Panc1 (cell line): Measurements from ENCODE around the gene GALNT15. TPM values are rescaled to one million over a fixed set of nuclear protein-coding genes. Genes with fewer than 3 reads are reported as not detected.

Source experiments
- ATAC-seq: fragments of 200-7000 bp; cut with Tn5 transposase; 2 replicates; pipeline ENCODE4 v1.9.1; 2020; ENCODE audit warnings: mild to moderate bottlenecking, moderate library complexity
- BruUV-seq: library from RNA; stranded (reverse); fragments of 400-500 nt; replicated peaks from 2 replicates; lab custom pipeline; 2021; lab: Mats Ljungman, UMichigan
- CTCF ChIA-PET: fragments of 300-600 bp; sonication (Branson Sonifier 250); formaldehyde crosslinking; loops from one replicate; lab custom pipeline; 2022; ENCODE audit warnings: antibody characterized with exemption; lab: Charles Lee
- POLR2A ChIA-PET: fragments of 300-600 bp; sonication (Branson Sonifier 250); formaldehyde crosslinking; loops from one replicate; lab custom pipeline; 2022; ENCODE audit warnings: antibody characterized with exemption; lab: Charles Lee
- DNase-seq: peaks from one replicate; pipeline ENCODE4 v3.0.0-alpha.2; 2010; ENCODE audit warnings: low read depth, low spot score
- H3K27ac ChIP-seq: 2 replicates; pipeline ENCODE4 v1.5.1; 2011; ENCODE audit warnings: mild to moderate bottlenecking, low read length, inconsistent platforms
- H3K27me3 ChIP-seq: fragments of 200-500 bp; sonication (Bioruptor generic); 2 replicates; pipeline ENCODE4 v1.6.0; 2014; ENCODE audit warnings: low read length, inconsistent platforms; ENCODE audit not compliant: control insufficient read depth, insufficient read depth
- H3K36me3 ChIP-seq: fragments of 200-500 bp; sonication (Bioruptor generic); 2 replicates; pipeline ENCODE4 v1.5.1; 2014; ENCODE audit warnings: inconsistent platforms, mild to moderate bottlenecking, low read length, moderate library complexity; ENCODE audit not compliant: control insufficient read depth, insufficient read depth
- H3K4me1 ChIP-seq: 2 replicates; pipeline ENCODE4 v1.5.1; 2011; ENCODE audit warnings: inconsistent platforms, mild to moderate bottlenecking, low read length, moderate library complexity; ENCODE audit not compliant: control insufficient read depth, insufficient read depth
- H3K4me3 ChIP-seq, 2 experiments: 2 replicates each; pipeline ENCODE4 v1.5.1; 2011 to 2012; ENCODE audit warnings: low read depth in 2 of 2, low read length in 2 of 2, mild to moderate bottlenecking in 2 of 2, inconsistent platforms in 1 of 2, moderate library complexity in 1 of 2
- H3K9me3 ChIP-seq: fragments of 200-500 bp; sonication (Bioruptor generic); 2 replicates; pipeline ENCODE4 v1.5.1; 2014; ENCODE audit warnings: low read depth, mild to moderate bottlenecking, inconsistent platforms, low read length, moderate library complexity; ENCODE audit not compliant: control insufficient read depth, insufficient read depth
- CTCF ChIP-seq: fragments of 450-650 bp; IDR thresholded peaks from 2 replicates; pipeline ENCODE4 v1.5.1; 2017; ENCODE audit warnings: mild to moderate bottlenecking
- POLR2AphosphoS5 ChIP-seq: IDR thresholded peaks from 2 replicates; pipeline ENCODE4 v1.6.1; 2012; ENCODE audit warnings: mild to moderate bottlenecking, low read depth, low read length, moderate library complexity
- REST ChIP-seq, 2 experiments: IDR thresholded peaks; 2 replicates each; pipeline ENCODE4 v1.6.1; 2011 to 2012; ENCODE audit warnings: low read depth in 2 of 2, control low read depth in 1 of 2, low read length in 1 of 2, mild to moderate bottlenecking in 1 of 2, moderate library complexity in 1 of 2; ENCODE audit not compliant: insufficient read depth in 1 of 2
- SIN3A ChIP-seq: IDR thresholded peaks from 2 replicates; pipeline ENCODE4 v1.6.1; 2012; ENCODE audit warnings: low read depth, mild to moderate bottlenecking, low read length, moderate library complexity, borderline replicate concordance; ENCODE audit not compliant: insufficient read depth
- TCF7L2 ChIP-seq: IDR thresholded peaks from 2 replicates; pipeline ENCODE4 v1.6.1; 2011; ENCODE audit warnings: mild to moderate bottlenecking, low read depth, low read length, inconsistent platforms
- in situ Hi-C: cut with HindIII; loops from 2 replicates; pipeline ENCODE4 v1.10.0; 2016; ENCODE audit warnings: low sequenced_read_pairs, low pct_unique_long_range_greater_than_20kb
- intact Hi-C: fragments of 100-400 bp; cut with micrococcal nuclease; formaldehyde crosslinking; loops from one replicate; pipeline ENCODE4 v1.10.0; 2022; ENCODE audit not compliant: unreplicated experiment
- total RNA-seq: library from RNA; stranded (reverse); gene quantifications from one replicate; pipeline ENCODE4 v1.2.1, GENCODE V29; 2021; ENCODE audit not compliant: unreplicated experiment

GALNT15 gene
- total RNA-seq, 1 experiment from 2014 or later, result 0.10 TPM

- no peak for TF ChIP-seq POLR2AphosphoS5
- no peak for TF ChIP-seq REST (IDR thresholded peaks at IDR 0.05; ENCODE audit: insufficient read depth in 1 of 2, low read depth in 2 of 2, low read length in 1 of 2)
- no peak for TF ChIP-seq TCF7L2
- no peak for TF ChIP-seq CTCF
- TF ChIP-seq SIN3A, result no peak
- no peaks in the 10 kb centered on the region for H3K4me1 ChIP-seq
- intact Hi-C loops, result loop anchor here (10.0 kb wide), 1 partner anchor 59 kb away; no protein-coding TSS in a partner anchor
- ATAC-seq (no peak), DNase-seq (no peak)
- CTCF ChIA-PET, result interaction anchor here (1.0 kb wide), 1 partner anchor 8 kb away, joined by 6 read pairs; no protein-coding TSS in a partner anchor
- no peaks in the 10 kb centered on the region for H3K36me3 ChIP-seq
- no peaks in the 10 kb centered on the region for H3K9me3 ChIP-seq
- POLR2A ChIA-PET, result no interaction called here
- no peaks in the 10 kb centered on the region for H3K27me3 ChIP-seq
- H3K4me3 ChIP-seq, result no peak overlapping the region
- no TSS peak for BruUV-seq
- in situ Hi-C loops, result no loop called here
- H3K27ac ChIP-seq, result no peak overlapping the region
These were observed 69.4 kb downstream of the GALNT15 start for GRCh38 chr3:16243706-16244490.

GRCh38 chr3:16245609-16246008 lies 71.1 kb downstream of the GALNT15 start:
- H3K36me3 ChIP-seq, result no peaks in the 10 kb centered on the region
- BruUV-seq, result no TSS peak
- ATAC-seq (no peak), DNase-seq (no peak)
- H3K9me3 ChIP-seq, result no peaks in the 10 kb centered on the region
- no peaks in the 10 kb centered on the region for H3K4me1 ChIP-seq
- in situ Hi-C loops, result no loop called here
- ChIA-PET POLR2A (no interaction called here), CTCF (no interaction called here)
- no peak overlapping the region for H3K27ac ChIP-seq
- TF ChIP-seq CTCF (no peak), SIN3A (no peak), REST (IDR thresholded peaks at IDR 0.05; ENCODE audit: insufficient read depth in 1 of 2, low read depth in 2 of 2, low read length in 1 of 2) (no peak), TCF7L2 (no peak), POLR2AphosphoS5 (no peak)
- intact Hi-C loops, result loop anchor here (5.0 to 10.0 kb wide), 2 partner anchors 61 to 178 kb away; no protein-coding TSS in a partner anchor
- H3K27me3 ChIP-seq, result no peaks in the 10 kb centered on the region
- H3K4me3 ChIP-seq, result no peak overlapping the region
